Mononuclear cell (primary cell): Measurements from ENCODE around the gene SPTBN1. TPM values are rescaled to one million over a fixed set of nuclear protein-coding genes. Genes with fewer than 3 reads are reported as not detected.

Source experiments
- H3K27me3 ChIP-seq: 2 replicates; pipeline ENCODE4 v1.6.0; 2011; ENCODE audit warnings: low read length, control low read depth; ENCODE audit not compliant: insufficient read depth
- H3K4me1 ChIP-seq: 2 replicates; pipeline ENCODE4 v1.5.1; 2011; ENCODE audit warnings: mild to moderate bottlenecking, low read length, control low read depth; ENCODE audit not compliant: insufficient read depth
- H3K4me3 ChIP-seq: 2 replicates; pipeline ENCODE4 v1.5.1; 2011; ENCODE audit warnings: mild to moderate bottlenecking, low read length, moderate library complexity
- H3K9me3 ChIP-seq: 2 replicates; pipeline ENCODE4 v1.5.1; 2011; ENCODE audit warnings: low read depth, mild to moderate bottlenecking, control low read depth, low read length
- total RNA-seq: library from RNA; depleted of rRNA; stranded (reverse); fragments of >200 nt; gene quantifications from one replicate; pipeline ENCODE4 v1.2.3, GENCODE V29; 2012

SPTBN1 gene
- total RNA-seq, 1 donor = 107 TPM

GRCh38 chr2:54566896-54567295, 110.8 kb downstream of the SPTBN1 start:
- no peaks in the 10 kb centered on the region for H3K27me3 ChIP-seq
- no peak overlapping the region for H3K4me3 ChIP-seq
- peaks cover 85% of the 10 kb centered on the region for H3K4me1 ChIP-seq
- H3K9me3 ChIP-seq = no peaks in the 10 kb centered on the region

- Histone ChIP-seq H3K27me3 (no peaks in the 10 kb centered on the region), H3K4me1 (peaks cover 88% of the 10 kb centered on the region), H3K9me3 (no peaks in the 10 kb centered on the region), H3K4me3 (no peak overlapping the region)
Measured at GRCh38 chr2:54568876-54569321, 112.8 kb downstream of the SPTBN1 start.

GRCh38 chr2:54569745-54570301, 113.7 kb downstream of the SPTBN1 start:
- H3K4me3 ChIP-seq = no peak overlapping the region
- no peaks in the 10 kb centered on the region for H3K9me3 ChIP-seq
- no peaks in the 10 kb centered on the region for H3K27me3 ChIP-seq
- H3K4me1 ChIP-seq = peaks cover 89% of the 10 kb centered on the region

- peaks cover 89% of the 10 kb centered on the region for H3K4me1 ChIP-seq
- no peaks in the 10 kb centered on the region for H3K27me3 ChIP-seq
- H3K9me3 ChIP-seq = no peaks in the 10 kb centered on the region
- H3K4me3 ChIP-seq = no peak overlapping the region
Measured at GRCh38 chr2:54570321-54570855, 114.3 kb downstream of the SPTBN1 start.

DNA sequence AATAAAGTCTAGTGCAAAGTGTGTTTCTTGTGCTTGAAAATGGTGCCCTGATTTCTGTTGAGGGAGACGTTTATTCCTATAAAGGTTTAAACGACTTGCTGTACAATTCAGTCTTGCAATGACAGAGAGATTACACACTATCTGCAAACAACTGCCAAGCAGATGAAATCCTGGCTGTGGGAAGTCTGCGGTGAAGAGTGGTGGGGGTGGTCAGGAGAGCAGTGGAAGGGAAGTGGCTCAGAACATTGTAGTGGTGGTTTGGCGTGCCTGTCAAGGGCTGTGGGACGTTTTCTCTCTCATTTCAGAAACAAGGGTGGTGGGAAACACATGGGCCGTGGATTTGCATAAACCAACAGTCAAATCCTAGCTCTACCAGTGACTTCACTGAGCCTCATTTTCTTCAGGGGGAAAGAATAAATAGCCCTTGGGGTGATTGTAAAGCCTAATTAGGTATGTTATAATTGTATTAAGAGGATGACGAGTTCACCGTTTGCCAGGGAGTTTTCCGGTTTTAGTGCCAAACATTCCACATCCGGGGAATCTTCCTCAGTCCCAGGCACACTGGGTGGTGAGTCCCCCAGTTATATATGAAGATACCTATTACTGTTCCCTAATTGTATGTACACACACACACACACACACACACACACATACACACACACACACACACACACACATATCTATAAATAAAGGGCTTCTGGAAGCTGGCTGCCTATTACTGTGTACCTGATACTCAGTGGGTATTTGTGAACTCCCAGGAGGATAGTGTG, 115.0 kb downstream of the SPTBN1 start:
- no peak overlapping the region for H3K4me3 ChIP-seq
- no peaks in the 10 kb centered on the region for H3K9me3 ChIP-seq
- H3K27me3 ChIP-seq = no peaks in the 10 kb centered on the region
- H3K4me1 ChIP-seq = peaks cover 96% of the 10 kb centered on the region

DNA sequence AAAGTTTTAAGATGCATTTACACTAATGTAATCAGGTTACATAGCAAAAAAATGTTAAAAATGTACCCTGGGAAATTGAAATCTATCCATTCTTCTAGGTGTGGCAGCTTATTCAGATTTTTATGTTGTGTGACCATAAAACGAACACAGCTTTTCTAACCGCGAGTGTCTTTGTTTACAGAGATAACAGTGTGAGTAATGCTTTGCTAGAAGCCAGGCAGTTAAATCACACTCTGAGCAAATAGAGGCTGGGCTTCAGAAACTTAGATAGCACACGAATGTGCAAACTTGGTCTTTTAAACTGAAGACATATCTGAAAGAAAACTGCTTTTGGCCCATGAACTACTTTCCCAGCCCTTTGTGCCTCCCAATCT, 116.1 kb downstream of the SPTBN1 start:
- Histone ChIP-seq H3K27me3 (no peaks in the 10 kb centered on the region), H3K9me3 (no peaks in the 10 kb centered on the region), H3K4me1 (peaks cover 98% of the 10 kb centered on the region), H3K4me3 (no peak overlapping the region)

GRCh38 chr2:54572636-54573536, 116.8 kb downstream of the SPTBN1 start:
- H3K27me3 ChIP-seq = no peaks in the 10 kb centered on the region
- peaks cover 97% of the 10 kb centered on the region for H3K4me1 ChIP-seq
- H3K4me3 ChIP-seq = no peak overlapping the region
- no peaks in the 10 kb centered on the region for H3K9me3 ChIP-seq

DNA sequence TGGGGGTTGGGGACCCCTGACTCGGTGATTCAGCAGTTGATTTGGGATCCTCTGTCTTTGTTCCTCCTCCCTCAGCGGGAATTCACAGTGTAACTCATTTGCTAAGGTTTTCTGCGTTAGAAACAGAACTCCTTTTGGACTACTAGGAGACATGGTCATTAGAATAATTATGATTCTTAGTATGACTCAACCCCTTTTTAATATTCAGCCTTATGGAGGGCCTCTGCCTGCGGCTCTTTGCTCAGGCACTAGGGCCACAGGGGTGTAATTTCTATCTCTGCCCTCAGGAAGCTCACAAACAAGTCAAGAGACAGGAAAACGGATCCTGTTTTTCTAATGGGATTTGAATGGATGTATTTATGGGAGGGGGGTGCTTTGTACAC, 117.4 kb downstream of the SPTBN1 start:
- no peak overlapping the region for H3K4me3 ChIP-seq
- H3K4me1 ChIP-seq = peaks cover 98% of the 10 kb centered on the region
- H3K27me3 ChIP-seq = no peaks in the 10 kb centered on the region
- no peaks in the 10 kb centered on the region for H3K9me3 ChIP-seq

GRCh38 chr2:54574107-54574859, 118.2 kb downstream of the SPTBN1 start:
- Histone ChIP-seq H3K4me3 (peak overlapping the region; percentile 22), H3K9me3 (no peaks in the 10 kb centered on the region), H3K4me1 (peaks cover 98% of the 10 kb centered on the region), H3K27me3 (no peaks in the 10 kb centered on the region)

DNA sequence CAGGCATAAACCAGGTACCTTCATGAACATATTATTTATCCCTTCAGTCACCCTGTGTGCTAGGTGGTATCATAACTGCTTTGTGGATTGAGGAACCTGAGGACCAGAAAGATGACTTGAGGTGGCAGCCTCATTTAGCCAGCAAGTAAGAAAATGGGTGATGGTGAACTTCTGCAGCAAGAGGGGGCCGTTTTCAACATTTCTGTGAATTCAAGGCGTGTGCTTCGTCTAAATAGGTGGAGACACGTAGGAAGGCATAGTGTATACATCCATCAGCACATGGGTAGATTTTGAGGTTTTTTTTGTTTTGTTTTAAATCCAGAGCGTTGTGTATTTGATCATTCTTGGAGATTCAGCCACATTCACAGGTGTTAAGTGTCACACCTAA, 118.7 kb downstream of the SPTBN1 start:
- H3K9me3 ChIP-seq = no peaks in the 10 kb centered on the region
- H3K27me3 ChIP-seq = no peaks in the 10 kb centered on the region
- H3K4me3 ChIP-seq = no peak overlapping the region
- peaks cover 98% of the 10 kb centered on the region for H3K4me1 ChIP-seq

DNA sequence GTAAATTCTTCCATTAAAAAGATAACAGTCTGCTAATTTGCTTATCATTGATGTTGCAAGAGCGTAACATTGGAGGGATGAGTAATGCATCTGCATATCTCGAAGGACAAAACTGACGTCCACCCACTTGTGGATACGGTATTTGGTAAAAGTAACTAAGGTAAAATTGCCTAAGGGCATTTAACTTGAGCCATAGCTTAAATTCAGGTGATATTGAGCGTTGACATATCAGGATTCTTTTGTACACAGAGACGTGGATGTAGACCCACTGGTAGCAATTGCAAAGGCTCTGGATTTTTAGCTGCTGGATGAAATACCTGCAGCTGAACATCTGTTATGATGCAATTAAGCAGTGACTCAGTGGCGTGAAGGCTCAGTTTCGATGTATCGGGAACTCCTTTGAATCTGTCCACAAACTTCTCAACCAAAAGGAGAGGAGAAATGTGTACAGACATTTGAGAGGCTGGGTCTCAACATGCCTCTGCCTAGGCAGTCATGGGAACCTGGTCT, 119.3 kb downstream of the SPTBN1 start:
- no peak overlapping the region for H3K4me3 ChIP-seq
- no peaks in the 10 kb centered on the region for H3K27me3 ChIP-seq
- no peaks in the 10 kb centered on the region for H3K9me3 ChIP-seq
- peaks cover 98% of the 10 kb centered on the region for H3K4me1 ChIP-seq

GRCh38 chr2:54577035-54577434, 120.9 kb downstream of the SPTBN1 start:
- Histone ChIP-seq H3K4me3 (no peak overlapping the region), H3K27me3 (no peaks in the 10 kb centered on the region), H3K4me1 (peaks cover 97% of the 10 kb centered on the region), H3K9me3 (no peaks in the 10 kb centered on the region)

DNA sequence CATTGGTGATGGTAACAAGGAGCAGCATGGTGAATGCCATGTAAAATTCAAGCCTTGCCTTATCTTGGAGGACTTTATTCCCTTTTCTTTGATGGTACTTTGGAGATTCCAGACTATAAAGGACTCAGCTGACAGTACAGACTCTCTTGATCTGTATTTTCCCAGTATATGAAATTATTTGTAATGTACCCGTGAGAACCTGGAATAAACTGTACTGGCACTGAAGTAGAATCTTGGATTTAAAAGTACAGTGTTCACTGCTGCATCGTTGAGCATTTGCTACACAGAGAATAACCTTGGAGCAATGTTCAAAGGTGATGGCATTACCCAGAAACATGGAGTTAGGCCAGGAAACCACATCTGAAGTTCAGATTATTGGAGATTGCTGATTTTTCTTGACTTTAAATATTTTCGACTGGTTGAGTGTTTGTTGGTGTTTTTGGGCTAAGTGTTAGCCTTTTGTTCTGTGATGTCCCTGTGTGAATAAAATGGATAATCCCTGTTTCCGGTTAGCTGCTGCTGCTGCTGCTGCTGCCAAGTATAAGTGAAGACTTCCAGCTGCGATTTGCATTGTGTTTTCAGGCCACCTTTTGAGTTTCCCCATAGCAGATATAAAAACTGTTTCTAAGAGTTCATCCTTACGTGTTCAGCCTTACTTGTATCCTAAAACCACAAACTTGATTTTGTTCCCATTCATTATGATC, 122.0 kb downstream of the SPTBN1 start:
- no peaks in the 10 kb centered on the region for H3K27me3 ChIP-seq
- H3K9me3 ChIP-seq = no peaks in the 10 kb centered on the region
- H3K4me3 ChIP-seq = no peak overlapping the region
- H3K4me1 ChIP-seq = peaks cover 97% of the 10 kb centered on the region

DNA sequence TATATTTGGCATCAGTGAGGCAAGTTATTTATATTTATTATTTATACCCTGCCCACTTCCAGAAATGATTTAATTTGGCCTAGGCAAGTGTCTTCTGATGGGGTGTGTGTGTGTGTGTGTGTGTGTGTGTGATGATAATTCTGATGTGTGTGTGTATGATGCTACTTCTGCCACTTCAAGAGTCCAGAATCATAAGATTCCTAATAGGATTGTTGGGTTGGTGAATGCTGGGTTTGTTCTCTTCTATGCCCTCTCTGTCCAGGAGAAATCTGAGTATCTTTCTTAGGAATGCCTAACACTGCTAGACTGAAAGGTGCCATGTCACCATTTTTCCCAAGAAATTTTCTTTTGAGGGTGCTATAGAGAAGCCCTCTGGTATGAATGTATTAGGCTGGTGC, 122.5 kb downstream of the SPTBN1 start:
- H3K4me3 ChIP-seq = no peak overlapping the region
- H3K27me3 ChIP-seq = no peaks in the 10 kb centered on the region
- H3K9me3 ChIP-seq = no peaks in the 10 kb centered on the region
- peaks cover 94% of the 10 kb centered on the region for H3K4me1 ChIP-seq
